Measurements from ENCODE around the gene ACAA2. TPM values are rescaled to one million over a fixed set of nuclear protein-coding genes. Genes with fewer than 3 reads are reported as not detected.
"Not testable (repeated sequence)": the region's sequence is repeated elsewhere in the genome, so short reads cannot be mapped to it uniquely, and the experiment has no call there.

The ACAA2 gene
- total RNA-seq, 1 donor from 2014 or later = 40.2 TPM

DNA sequence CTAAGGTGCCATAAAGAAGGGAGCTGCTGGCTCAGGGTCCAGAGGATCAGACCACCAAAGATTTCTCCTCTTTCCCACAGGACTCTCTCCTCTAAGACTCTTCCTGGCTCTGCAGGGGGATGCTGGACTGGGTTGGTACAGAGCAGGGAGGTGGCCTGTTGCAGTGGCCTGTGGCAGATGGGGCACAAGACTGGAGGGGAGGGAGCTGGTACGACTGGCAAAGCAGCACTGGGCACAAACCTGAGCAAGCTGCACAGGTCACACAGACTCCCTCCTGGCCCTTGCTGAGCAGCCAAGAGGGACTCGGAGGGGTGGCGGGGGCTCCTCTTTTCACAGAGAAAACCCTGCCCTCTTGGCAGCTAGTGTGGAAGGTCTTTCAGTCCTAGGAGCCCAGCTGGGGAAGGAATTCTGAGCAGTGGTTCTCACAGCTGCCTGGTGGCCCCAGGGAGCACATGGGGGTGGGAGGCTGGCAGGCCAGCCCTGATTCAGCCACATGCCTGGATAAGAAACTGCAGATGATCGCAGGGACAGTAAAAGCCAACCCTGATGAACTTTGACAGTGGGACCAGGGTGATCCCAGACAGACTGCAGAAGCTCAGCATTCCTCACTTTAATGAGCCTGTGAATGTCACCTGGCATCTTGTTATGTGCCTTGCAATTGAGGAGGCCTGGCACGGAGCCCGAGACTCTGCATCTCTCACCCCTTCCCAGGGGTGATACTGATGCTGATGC is 32.5 kb upstream of the ACAA2 start:
- no peak for DNase-seq (ENCODE audit: extremely low read depth, low read depth, low spot score)

DNA sequence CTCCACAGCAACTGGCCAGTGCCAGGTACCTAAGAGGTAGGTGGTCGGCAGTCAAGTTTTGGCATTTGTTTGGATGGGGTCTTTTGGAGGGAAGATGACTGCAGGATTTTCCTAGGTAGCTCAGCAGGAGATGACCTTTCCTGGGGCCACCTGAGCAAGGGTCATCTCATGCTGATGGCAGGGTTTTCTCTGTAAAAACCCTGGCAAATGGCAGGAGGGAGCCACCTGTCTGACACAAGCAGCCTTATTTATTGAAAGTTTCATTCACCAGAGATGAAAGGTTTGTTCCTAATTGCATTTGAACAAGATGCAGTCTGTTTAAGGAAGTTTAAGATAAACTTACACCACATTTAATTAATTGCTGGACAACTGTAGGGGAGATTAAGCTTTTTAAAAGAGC is 31.6 kb upstream of the ACAA2 start:
- DNase-seq (ENCODE audit: extremely low read depth, low read depth, low spot score) = no peak

DNA sequence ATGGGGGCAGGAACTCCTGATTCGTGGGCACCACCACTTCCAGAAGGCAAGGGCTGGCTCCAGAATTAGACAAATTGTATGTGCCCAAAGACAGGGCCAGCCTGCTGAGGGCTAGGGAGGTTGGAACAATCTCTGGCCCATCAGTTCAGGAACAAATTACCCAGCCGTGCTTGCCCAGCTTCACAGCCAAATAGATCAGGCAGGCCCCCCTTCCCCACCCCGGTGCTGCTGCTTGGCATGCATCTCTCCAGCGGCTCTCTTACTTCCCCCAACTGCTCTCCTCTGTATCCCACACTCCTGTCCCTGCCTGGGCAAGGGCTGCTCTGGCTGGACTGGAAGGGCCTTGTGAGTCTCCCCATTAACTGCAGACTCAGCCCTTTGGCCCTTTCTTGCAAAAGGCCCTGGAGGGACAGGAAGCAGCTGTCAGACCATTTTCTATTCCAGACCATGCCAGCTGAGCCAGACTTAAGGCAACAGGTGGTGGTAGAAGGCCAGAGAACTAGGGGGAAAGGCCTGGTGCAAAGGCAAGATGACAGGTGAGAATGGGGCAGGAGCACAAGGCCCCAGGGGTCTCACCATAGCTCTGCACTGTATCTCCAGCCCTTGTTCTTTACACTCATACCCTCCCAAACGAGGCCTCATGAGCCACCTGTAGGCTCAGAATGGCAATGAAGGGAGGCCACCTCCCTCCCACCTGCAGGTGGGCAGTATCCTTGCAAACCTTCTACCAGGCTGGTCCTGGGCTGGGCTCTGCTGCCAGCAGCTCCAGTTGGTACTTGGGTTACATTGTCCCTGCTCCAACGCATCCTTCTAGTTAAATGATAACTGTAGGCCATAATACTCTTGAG is 30.7 kb upstream of the ACAA2 start:
- DNase-seq (ENCODE audit: extremely low read depth, low read depth, low spot score) = no peak

DNA sequence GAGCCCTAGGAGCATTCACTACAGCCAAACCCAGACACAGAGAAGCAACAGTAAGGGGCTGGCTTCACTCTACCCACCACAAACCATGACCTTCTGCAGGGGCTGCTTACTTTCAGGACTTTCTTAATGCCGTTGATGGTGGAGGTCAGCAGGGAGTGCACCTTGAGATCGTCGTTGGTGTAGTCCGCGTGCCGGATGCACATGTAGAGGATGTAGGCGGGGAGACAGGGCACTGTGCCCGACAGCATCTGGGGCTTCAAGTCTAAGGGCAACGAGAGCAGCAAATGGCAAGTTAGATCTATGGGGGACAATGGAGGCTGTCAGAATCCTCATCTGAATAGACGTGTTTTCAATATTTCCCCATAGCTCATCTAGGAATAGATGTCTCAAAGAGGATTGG is 29.8 kb upstream of the ACAA2 start:
- DNase-seq (ENCODE audit: extremely low read depth, low read depth, low spot score) = no peak

DNA sequence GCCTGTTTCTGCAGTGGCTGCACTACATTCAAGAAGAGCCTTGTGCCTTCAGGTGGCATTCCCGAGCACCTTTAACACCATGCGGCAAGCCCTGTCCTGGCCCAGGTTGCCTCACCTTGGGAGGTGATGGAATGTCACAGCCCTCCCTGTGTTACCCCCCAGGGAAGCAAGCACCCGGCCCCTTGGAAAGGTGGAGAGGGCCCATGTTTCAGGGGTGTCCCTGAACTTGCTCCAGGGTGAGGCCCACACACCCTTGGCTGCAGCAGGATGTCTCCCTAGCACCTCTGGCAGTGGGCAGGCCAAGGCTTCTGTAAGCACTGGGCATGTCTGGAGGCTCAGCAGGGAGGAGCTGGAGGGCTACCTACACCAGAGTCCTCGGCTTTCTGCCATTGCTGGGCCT is 29.3 kb upstream of the ACAA2 start:
- no peak for DNase-seq (ENCODE audit: extremely low read depth, low read depth, low spot score)

DNA sequence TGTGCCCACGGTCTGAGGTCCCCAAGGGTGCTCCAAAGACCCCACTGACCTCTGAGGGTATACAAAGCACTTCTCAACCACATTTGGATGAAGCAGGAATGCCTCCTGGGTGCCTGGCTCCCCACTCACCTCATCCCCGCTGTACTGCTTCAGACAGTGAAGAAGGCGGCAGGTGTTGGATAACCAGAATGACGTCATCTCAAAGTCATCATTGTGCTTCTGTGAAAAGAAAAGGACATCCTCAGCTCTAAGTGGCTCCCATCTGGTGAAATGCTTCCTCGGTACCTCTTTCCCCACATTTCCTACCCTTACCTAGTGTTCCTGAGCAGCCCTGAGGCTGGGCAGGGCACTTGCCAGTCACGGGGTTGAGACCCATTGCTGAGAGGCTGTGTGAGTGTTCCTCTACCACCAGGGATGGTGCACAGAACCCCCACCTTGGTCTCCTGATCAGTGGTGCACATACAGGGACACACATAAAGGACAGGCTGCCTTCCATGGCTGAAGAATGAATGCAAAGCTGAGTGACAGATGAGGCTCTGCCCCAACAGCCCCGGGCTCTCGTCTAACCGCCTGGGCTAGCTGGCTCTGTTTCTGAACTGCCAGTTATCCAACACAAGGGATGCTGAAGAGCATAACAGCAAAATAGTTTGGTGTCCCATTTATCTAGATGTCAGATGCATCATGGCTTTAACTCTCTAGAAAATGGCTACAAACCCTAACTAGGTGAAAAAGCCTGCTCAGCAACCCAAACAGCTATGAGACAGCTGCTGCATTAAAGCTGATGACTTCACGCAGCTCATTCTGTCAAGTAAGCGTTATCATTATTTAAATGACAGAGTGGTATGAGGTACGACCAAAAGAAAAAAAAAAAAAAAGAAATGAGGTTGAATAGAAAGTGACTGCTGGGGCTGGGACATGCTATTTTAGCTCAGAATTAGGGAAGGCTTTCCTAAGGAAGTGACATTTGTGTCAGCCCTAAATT is 28.2 kb upstream of the ACAA2 start:
- DNase-seq (ENCODE audit: extremely low read depth, low read depth, low spot score) = no peak

DNA sequence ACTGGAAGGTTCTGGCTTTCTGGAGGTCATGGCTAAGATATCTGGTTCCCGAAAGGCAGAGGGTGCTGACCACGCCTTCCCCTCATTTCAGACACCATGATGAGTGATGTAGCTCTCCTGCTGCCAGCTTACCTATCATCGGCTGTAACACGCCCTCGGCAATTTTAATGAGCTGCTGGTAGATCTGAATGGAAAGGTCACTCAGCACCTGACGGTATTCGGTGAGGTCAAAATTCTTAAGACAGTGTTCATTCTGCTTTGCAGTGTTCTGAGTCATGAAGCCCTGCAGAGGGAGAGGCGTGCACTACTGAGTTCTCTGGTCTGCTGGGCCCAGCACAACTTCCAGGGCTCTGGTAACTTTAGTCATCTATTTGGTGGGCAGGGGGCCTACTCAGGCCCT is 25.7 kb upstream of the ACAA2 start:
- no peak for DNase-seq (ENCODE audit: extremely low read depth, low read depth, low spot score)

DNA sequence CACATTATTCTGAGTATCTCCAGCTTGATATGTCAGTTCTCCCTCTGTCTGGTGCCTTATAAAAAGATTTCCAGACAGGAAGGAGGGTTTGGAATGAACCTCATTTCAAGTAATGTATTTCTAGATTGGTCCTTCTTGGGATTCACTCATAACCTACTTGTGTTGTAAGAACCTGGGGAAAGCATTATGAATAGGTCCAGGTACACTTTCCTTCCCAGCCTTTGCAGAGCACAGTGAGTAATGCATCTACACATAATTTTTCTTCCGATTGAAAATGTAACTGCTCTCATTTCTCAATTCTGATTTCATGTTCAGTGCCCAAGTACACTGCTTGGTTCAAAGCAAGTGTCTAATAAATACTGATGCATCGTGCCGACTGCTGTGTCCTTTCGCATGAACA is 25.0 kb upstream of the ACAA2 start:
- no peak for DNase-seq (ENCODE audit: extremely low read depth, low read depth, low spot score)

DNA sequence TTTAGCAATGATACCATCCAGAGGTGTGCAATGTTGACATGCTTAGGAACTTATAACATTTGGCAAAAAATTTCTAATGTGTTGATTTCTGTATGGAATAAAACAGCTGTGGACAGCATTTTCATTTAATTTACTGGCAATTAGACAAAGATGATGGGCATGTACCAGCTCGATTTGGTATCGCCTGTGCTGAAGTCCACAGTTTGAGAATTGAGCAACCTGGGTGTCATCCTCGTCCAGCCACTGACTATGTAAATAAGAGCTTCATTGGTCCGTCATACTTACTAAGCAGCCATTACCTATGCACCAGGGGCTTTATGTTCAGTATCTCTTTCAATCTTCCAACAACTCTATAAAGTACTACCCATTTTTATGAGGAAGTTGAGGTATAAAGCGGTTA is 24.6 kb upstream of the ACAA2 start:
- no peak for DNase-seq (ENCODE audit: extremely low read depth, low read depth, low spot score)

DNA sequence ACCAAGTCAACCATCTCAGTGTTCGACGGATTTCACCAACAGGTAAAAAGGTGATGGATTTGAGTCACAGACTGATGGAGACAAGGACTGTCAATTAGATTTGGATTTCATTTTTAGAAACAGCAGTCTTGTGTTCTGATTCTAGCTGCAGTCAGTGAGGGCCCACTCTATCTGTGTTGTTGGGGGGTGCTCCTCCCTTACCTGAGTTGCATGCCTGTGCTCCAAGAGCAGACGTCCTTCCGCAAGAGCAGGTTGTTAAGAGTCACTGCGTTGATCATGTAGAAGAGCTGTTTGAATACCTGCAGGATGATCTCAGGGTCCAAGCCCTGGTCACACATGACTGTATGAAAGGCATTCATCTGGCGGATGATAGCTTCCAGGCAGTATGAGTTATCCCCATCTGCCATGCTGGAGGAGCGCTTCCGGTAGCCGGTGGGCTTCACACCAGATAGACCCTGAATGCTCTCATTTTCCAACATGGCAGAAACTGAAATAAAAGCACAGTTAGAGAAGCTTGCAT is 24.0 kb upstream of the ACAA2 start:
- DNase-seq (ENCODE audit: extremely low read depth, low read depth, low spot score) = not testable (repeated sequence)

DNA sequence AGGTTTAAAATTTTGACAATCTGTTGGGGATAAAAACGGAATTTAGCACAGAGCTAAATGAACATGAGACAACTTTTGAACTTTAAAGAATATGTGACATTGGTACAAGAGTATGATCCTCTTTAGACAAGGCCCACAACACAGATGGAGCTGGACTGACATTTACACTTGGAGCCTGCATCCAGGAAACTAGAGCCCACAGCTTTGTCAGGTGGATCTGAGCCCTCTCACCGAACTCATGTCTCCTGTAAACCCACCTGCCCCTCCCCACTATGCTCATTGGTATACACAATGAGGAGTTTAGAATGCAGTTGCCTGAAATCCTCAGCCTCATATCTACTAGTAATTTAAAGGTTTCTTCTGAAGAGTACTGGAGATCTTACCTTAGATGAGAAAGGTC is 22.1 kb upstream of the ACAA2 start:
- no peak for DNase-seq (ENCODE audit: extremely low read depth, low read depth, low spot score)

DNA sequence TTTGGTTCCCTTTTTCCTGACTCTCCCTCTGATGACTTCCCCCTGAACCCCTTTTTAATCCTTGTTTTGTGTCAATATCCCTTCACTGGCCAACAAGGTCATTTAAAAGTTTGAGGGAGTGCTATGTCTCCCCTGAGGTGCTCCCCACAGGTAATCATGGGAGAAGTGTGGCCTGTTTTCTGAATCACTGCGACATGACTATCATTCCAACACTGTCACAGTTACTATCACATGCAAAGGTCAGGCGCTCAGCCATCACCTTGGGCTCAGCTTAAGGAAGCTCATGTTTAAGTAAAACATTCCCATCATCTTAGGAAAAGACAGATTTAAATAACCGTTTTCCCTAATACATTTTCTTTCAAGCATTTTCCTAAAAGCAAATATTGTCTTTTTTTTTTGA is 20.9 kb upstream of the ACAA2 start:
- no peak for DNase-seq (ENCODE audit: extremely low read depth, low read depth, low spot score)

DNA sequence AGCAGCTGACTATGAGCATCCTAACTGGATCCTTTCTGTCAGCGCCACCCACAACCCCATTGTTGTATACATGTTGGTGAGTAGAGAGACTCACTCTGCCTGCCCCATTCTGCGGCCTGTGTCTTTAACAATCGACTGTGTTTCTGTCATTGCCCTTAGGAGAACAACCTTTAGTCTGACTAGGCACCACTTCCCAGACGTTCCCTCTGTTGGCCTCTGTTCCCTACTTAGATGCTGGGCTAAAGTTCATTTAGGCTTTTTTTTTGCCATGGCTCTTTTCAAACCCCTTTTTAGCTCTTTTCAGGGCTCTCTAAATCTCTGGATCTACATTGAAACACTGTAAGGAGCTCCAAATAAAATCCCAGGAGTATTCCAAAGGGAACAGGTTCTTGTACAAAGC is 20.5 kb upstream of the ACAA2 start:
- DNase-seq (ENCODE audit: extremely low read depth, low read depth, low spot score) = no peak

DNA sequence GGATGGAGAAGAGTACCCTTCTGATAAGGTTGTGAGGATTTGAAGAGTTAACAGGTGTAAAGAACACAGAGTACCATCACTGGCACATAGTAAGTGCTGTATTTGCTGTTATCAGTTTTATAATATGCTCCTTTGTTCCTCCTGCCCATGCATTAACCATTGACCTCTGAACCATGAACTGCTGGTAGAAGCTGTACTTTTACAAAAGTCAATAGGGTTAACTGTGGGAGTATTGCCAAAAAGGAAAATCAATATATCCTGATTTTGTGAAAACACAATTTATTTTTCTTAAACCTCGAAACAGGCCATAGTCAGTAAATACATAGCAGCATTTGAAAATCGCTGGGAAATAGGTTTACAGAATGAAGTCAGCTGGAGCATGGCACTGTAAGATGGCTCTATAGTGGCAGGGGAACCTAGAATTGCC is 18.9 kb upstream of the ACAA2 start:
- DNase-seq (ENCODE audit: extremely low read depth, low read depth, low spot score) = no peak

DNA sequence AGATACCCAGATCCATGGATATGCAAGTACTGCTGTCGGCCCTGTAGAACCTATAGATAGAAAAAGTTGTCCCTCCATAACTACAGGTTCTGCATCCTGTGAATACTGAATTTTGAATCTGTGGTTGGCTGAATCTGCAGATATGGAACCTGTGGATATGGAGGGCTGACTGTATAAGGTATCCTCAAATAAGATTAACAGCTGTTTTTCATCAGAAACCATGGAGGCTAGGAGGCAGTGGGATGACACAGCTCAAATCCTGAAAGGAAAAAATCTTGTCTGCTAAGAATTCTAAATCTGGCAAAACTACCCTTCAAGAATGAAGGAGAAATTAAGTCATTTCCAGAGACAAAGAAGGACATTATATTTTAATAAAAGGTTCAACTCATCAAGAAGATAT is 14.7 kb upstream of the ACAA2 start:
- no peak for DNase-seq (ENCODE audit: extremely low read depth, low read depth, low spot score)

DNA sequence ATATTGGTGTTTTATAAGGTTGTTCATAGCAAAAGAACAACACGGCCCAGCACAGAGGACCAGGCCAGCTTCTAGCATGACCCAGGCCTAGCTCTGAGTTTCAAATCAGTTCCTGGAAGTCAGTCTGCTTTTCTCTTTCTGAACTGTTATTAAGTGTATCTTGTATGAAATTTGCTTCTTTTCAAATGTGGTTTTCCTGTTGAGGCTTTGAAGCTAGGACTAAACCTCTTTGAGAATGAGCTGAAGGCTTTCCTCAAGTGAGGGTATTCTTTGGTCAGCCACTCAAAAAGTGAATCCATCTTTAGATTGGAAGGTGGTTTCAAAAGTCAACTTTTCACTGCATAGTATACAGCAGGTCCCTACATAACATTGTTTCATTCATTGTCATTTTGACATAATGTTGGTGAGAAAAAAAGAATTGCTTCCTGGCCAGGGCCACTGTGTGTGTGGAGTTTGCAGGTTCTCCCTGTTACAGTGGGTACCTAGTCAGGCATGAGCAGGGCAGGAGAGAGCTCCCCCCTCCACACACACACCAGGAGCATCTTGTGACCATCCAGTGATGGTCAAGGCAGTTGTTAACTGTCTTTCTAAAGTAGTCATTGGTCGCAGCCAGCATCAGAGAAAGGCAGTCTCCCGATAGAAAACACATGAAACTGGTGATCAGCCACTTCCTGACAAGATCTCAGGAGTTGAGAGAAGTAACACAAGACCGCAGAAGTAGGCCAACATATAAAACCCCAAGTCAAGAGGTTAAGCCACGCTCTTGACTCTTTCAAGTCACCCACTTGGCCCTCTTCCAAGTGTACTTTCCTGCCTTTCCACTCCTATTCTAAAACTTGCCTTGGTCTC is 6.7 kb upstream of the ACAA2 start:
- no peak for DNase-seq (ENCODE audit: extremely low read depth, low read depth, low spot score)

DNA sequence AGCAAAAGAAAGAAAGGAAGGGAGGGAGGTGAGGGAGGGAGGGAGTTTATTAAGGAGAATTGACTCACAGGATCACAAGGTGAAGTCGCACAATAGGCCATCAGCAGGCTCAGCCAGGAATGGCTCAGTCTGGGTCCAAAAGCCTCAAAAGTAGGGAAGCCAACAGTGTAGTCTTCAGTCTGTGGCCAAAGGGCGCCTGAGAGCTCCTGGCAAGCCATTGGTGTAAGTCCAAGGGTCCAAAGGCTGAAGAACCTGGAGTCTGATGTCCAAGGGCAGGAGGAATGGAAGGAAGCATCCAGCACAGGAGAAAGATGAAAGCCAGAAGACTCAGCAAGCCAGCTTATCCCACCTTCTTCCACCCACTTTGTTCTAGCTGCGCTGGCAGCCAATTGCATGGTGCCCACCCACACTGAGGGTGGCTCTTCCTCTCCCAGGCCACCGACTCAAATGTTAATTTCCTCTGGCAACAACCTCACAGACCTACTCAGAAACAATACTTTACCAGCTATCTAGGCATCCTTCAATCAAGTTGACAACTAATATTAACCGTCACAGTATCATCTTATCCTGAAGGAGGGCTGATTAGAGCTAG is 5.8 kb upstream of the ACAA2 start:
- no peak for DNase-seq (ENCODE audit: extremely low read depth, low read depth, low spot score)

DNA sequence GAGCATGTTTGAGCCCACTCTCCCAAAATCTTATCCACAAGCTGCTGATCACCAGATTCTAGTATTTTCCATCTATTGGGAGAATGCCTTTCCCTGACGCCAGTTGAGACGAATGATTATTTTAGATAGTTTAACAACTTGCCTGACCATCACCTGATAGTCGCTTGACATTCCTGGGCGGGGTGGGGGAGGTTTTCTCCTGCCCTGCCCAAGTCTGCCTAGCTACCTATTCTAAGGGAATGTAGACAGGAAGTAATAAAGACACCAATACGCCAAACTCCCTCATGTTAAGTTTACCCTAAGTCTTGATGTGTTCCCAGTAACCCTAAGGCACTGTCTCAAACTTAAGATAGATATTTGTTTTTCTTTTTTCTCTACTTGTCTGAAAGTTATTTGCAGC is 4.6 kb upstream of the ACAA2 start:
- no peak for DNase-seq (ENCODE audit: extremely low read depth, low read depth, low spot score)

DNA sequence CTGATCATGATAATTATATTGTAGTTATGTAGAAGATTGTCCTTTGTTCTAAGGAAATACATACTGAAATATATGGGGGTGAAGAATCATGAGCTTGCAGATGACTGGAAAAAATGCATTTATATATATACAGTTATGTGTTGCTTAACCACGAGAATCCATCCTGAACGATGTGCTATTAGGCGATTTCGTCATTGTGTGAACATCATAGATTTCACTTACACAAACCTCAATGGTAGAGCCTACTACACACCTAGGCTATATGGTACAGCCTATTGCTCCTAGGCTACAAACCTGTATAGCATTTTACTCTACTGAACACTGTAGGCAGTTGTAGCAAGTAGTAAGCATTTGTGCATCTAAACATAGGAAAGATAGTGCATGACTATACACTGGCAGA is 2.6 kb upstream of the ACAA2 start:
- no peak for DNase-seq (ENCODE audit: extremely low read depth, low read depth, low spot score)

DNA sequence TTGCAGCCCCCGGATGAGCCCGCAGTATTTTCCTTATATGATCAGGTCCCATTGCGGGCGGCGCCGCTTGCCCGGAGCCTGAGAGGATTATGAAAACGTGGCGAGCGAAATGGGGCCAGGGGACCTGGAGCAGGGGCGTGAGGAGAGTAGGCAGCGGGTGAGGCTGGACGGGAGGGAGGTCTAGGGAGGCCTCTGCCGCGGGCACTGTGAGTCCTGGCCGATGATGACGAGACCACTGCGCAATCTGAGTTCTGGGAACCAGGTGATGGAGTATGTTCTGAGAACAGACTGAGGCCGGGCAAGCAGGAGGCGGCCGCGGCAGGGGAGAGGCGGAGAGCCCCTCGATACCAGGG is 790 bp upstream of the ACAA2 start:
- DNase-seq (ENCODE audit: extremely low read depth, low read depth, low spot score) = no peak
